Measurements from ENCODE around the gene C1orf159. TPM values are rescaled to one million over a fixed set of nuclear protein-coding genes. Genes with fewer than 3 reads are reported as not detected.
"Not testable (repeated sequence)": the region's sequence is repeated elsewhere in the genome, so short reads cannot be mapped to it uniquely, and the experiment has no call there.

Gene C1orf159
- total RNA-seq (ENCODE audit: insufficient read depth, low replicate concordance), result 7.7 TPM

GRCh38 chr1:1115786-1116700 is at the start of gene C1orf159:
C1orf159 (minus strand) TSS chr1:1116089; CDS start chr1:1091543, 24,546 bp downstream.
- DNase-seq (ENCODE audit: low spot score), result peak; percentile 99

- no peak for DNase-seq (ENCODE audit: low spot score)
Measured at GRCh38 chr1:1165485-1165884, 49.6 kb upstream of the C1orf159 start.

GRCh38 chr1:1164701-1165451 is 49.0 kb upstream of the C1orf159 start:
- peak; percentile 25 for DNase-seq (ENCODE audit: low spot score)

- no peak for DNase-seq (ENCODE audit: low spot score)
Measured at GRCh38 chr1:1164361-1164700, 48.4 kb upstream of the C1orf159 start.

GRCh38 chr1:1163538-1164070 is 47.7 kb upstream of the C1orf159 start:
- DNase-seq (ENCODE audit: low spot score), result no peak

GRCh38 chr1:1162597-1163537 is 47.0 kb upstream of the C1orf159 start:
- DNase-seq (ENCODE audit: low spot score), result peak; percentile 49

- no peak for DNase-seq (ENCODE audit: low spot score)
Measured at GRCh38 chr1:1161683-1162079, 45.8 kb upstream of the C1orf159 start.

- no peak for DNase-seq (ENCODE audit: low spot score)
Measured at GRCh38 chr1:1161078-1161682, 45.3 kb upstream of the C1orf159 start.

GRCh38 chr1:1160281-1160930 is 44.5 kb upstream of the C1orf159 start:
- no peak for DNase-seq (ENCODE audit: low spot score)

GRCh38 chr1:1157914-1158710 is 42.2 kb upstream of the C1orf159 start:
- DNase-seq (ENCODE audit: low spot score), result peak; percentile 51

- peak; percentile 95 for DNase-seq (ENCODE audit: low spot score)
Measured at GRCh38 chr1:1157426-1157913, 41.6 kb upstream of the C1orf159 start.

GRCh38 chr1:1157033-1157365 is 41.1 kb upstream of the C1orf159 start:
- no peak for DNase-seq (ENCODE audit: low spot score)

- no peak for DNase-seq (ENCODE audit: low spot score)
Measured at GRCh38 chr1:1156140-1157032, 40.5 kb upstream of the C1orf159 start.

- DNase-seq (ENCODE audit: low spot score), result no peak
Measured at GRCh38 chr1:1155258-1155657, 39.4 kb upstream of the C1orf159 start.

- DNase-seq (ENCODE audit: low spot score), result no peak
Measured at GRCh38 chr1:1153874-1154273, 38.0 kb upstream of the C1orf159 start.

GRCh38 chr1:1153215-1153614 is 37.3 kb upstream of the C1orf159 start:
- not testable (repeated sequence) for DNase-seq (ENCODE audit: low spot score)

GRCh38 chr1:1152431-1152830 is 36.5 kb upstream of the C1orf159 start:
- not testable (repeated sequence) for DNase-seq (ENCODE audit: low spot score)

GRCh38 chr1:1151306-1151705 is 35.4 kb upstream of the C1orf159 start:
- no peak for DNase-seq (ENCODE audit: low spot score)
